OCI-LY3 (cell line): ENCODE results near the gene FAM181A.

Experiments used
- H2AFZ ChIP-seq: fragments of 200-600, 300-600 bp; shearing (Covaris generic); 2 replicates; pipeline ENCODE4 v1.6.0; 2014; ENCODE audit warnings: antibody characterized with exemption, low read depth, low read length
- H3K27ac ChIP-seq: fragments of 200-600, 300-600 bp; sonication (generic); 2 replicates; pipeline ENCODE4 v1.5.1; 2014; ENCODE audit warnings: mild to moderate bottlenecking, low read length, moderate library complexity, mixed read lengths
- H3K27me3 ChIP-seq: fragments of 200-600, 300-600 bp; sonication (generic); 2 replicates; pipeline ENCODE4 v1.6.1; 2014; ENCODE audit warnings: low read depth, low read length, mixed read lengths
- H3K36me3 ChIP-seq: fragments of 200-600, 300-600 bp; sonication (generic); replicated peaks from 2 replicates; pipeline ENCODE3; 2014; ENCODE audit warnings: low read depth, low read length, mixed read lengths
- H3K4me1 ChIP-seq: fragments of 300-600, 200-600 bp; sonication (generic); 2 replicates; pipeline ENCODE4 v1.6.1; 2014; ENCODE audit warnings: low read length, mixed read lengths
- H3K4me2 ChIP-seq: fragments of 200-600, 300-600 bp; sonication (generic); 2 replicates; pipeline ENCODE4 v1.6.1; 2014; ENCODE audit warnings: low read length, mixed read lengths
- H3K4me3 ChIP-seq: fragments of 300-600, 200-600 bp; sonication (generic); 2 replicates; pipeline ENCODE4 v1.5.1; 2014; ENCODE audit warnings: antibody characterized with exemption, mild to moderate bottlenecking, low read length, moderate library complexity
- H3K79me2 ChIP-seq: fragments of 300-600, 200-600 bp; shearing (Covaris generic); 2 replicates; pipeline ENCODE4 v1.6.1; 2014; ENCODE audit warnings: mild to moderate bottlenecking, low read length, mixed read lengths
- H3K9ac ChIP-seq: fragments of 300-600, 200-600 bp; shearing (Covaris generic); 2 replicates; pipeline ENCODE4 v1.6.0; 2014; ENCODE audit warnings: mild to moderate bottlenecking, low read length, moderate library complexity
- H3K9me3 ChIP-seq: fragments of 200-600, 300-600 bp; shearing (Covaris generic); 2 replicates; pipeline ENCODE4 v1.6.1; 2014; ENCODE audit warnings: low read length, mixed read lengths; ENCODE audit not compliant: insufficient read depth
- H4K20me1 ChIP-seq: fragments of 200-600, 300-600 bp; sonication (generic); 2 replicates; pipeline ENCODE4 v1.6.1; 2016; ENCODE audit warnings: low read length, mixed read lengths; ENCODE audit not compliant: insufficient read depth
- CTCF ChIP-seq: fragments of 200-600, 300-600 bp; sonication (generic); IDR thresholded peaks from 2 replicates; pipeline ENCODE4 v1.5.1; 2014; ENCODE audit warnings: antibody characterized with exemption, low read length, low read depth
- EZH2phosphoT487 ChIP-seq: fragments of 200-600 bp; shearing (Covaris generic); IDR thresholded peaks from 2 replicates; pipeline ENCODE4 v1.6.1; 2018; ENCODE audit warnings: antibody characterized with exemption, mixed run types, low read depth

FAM181A gene

GRCh38 chr14:93926873-93927799 lies at the start of gene FAM181A:
FAM181A (plus strand) TSS chr14:93927344; CDS start chr14:93928286, 942 bp downstream.
- H3K4me2 ChIP-seq = peak within 1 kb of the TSS; percentile 68
- no peak within 1 kb of the TSS for H3K27ac ChIP-seq
- H3K4me3 ChIP-seq = peak within 1 kb of the TSS; percentile 45
- no peaks in the 10 kb centered on the region for H3K36me3 ChIP-seq
- H3K9ac ChIP-seq = no peak within 1 kb of the TSS; the same call in 1 of the 2 replicates
- H4K20me1 ChIP-seq = no peaks in the 10 kb centered on the region
- no peaks in the 10 kb centered on the region for H3K27me3 ChIP-seq
- H3K9me3 ChIP-seq = no peaks in the 10 kb centered on the region
- no peaks in the 10 kb centered on the region for H3K79me2 ChIP-seq
- H3K4me1 ChIP-seq = peaks cover 16% of the 10 kb centered on the region
- TF ChIP-seq EZH2phosphoT487 (no peak), CTCF (no peak)
- H2AFZ ChIP-seq = no peak within 1 kb of the TSS

- Histone ChIP-seq H3K27ac (no peak overlapping the region), H3K9me3 (no peaks in the 10 kb centered on the region)
Measured at GRCh38 chr14:93878212-93878611, 48.9 kb upstream of the FAM181A start.

GRCh38 chr14:93878871-93879270 lies 48.3 kb upstream of the FAM181A start:
- H3K9ac ChIP-seq = no peak overlapping the region

More at GRCh38 chr14:93878212-93878611, 48.9 kb upstream of the FAM181A start:
- Histone ChIP-seq H3K4me3 (no peak overlapping the region), H4K20me1 (no peaks in the 10 kb centered on the region), H3K79me2 (no peaks in the 10 kb centered on the region), H3K27me3 (peaks cover 9% of the 10 kb centered on the region; the same call in 1 of the 2 replicates), H3K9ac (no peak overlapping the region), H3K4me1 (no peaks in the 10 kb centered on the region), H2AFZ (no peak overlapping the region), H3K4me2 (no peak overlapping the region), H3K36me3 (no peaks in the 10 kb centered on the region)
- TF ChIP-seq CTCF = no peak
- TF ChIP-seq EZH2phosphoT487 = no peak

More at GRCh38 chr14:93878871-93879270, 48.3 kb upstream of the FAM181A start:
- no peak overlapping the region for H2AFZ ChIP-seq
- H4K20me1 ChIP-seq = no peaks in the 10 kb centered on the region
- no peaks in the 10 kb centered on the region for H3K4me1 ChIP-seq
- no peak overlapping the region for H3K27ac ChIP-seq
- H3K27me3 ChIP-seq = peaks cover 5% of the 10 kb centered on the region; the same call in 1 of the 2 replicates
- no peaks in the 10 kb centered on the region for H3K79me2 ChIP-seq
- no peaks in the 10 kb centered on the region for H3K9me3 ChIP-seq
- H3K36me3 ChIP-seq = no peaks in the 10 kb centered on the region
- no peak overlapping the region for H3K4me3 ChIP-seq
- no peak for TF ChIP-seq EZH2phosphoT487
- TF ChIP-seq CTCF = no peak
- no peak overlapping the region for H3K4me2 ChIP-seq
